Upper lobe of left lung (tissue), 4 donors: ENCODE data around the gene TBX15.

ENCODE experiments used
- CTCF ChIP-seq, 6 experiments: fragments of 450-650 bp in 4 of 6; fragments of 200-600 bp in 2 of 6; sonication (generic) in 2 of 6; IDR thresholded peaks; one replicate each; pipeline ENCODE4 v1.5.1; 2016 to 2019; ENCODE audit warnings: antibody characterized with exemption in 6 of 6
- EP300 ChIP-seq, 4 donors: sonication (generic); formaldehyde crosslinking; IDR thresholded peaks; one replicate each; pipeline ENCODE4 v1.5.1; 2017; ENCODE audit warnings: antibody characterized with exemption in 4 of 4, control low read depth in 2 of 4
- POLR2A ChIP-seq, 4 donors: fragments of 450-650 bp; IDR thresholded peaks; one replicate each; pipeline ENCODE4 v1.5.1; 2016 to 2017; ENCODE audit warnings: antibody characterized with exemption in 4 of 4, mild to moderate bottlenecking in 2 of 4
- POLR2AphosphoS5 ChIP-seq, 2 donors: sonication (generic); formaldehyde crosslinking; IDR thresholded peaks; one replicate each; pipeline ENCODE4 v1.5.1; 2017; ENCODE audit warnings: antibody characterized with exemption in 2 of 2

GRCh38 chr1:119000371-119001180, 12.4 kb upstream of the TBX15 start:
- TF ChIP-seq CTCF (IDR thresholded peaks at IDR 0.05), result no peak
- no peak for TF ChIP-seq POLR2AphosphoS5 (IDR thresholded peaks at IDR 0.05)
- no peak for TF ChIP-seq EP300 (IDR thresholded peaks at IDR 0.05)
- no peak for TF ChIP-seq POLR2A (IDR thresholded peaks at IDR 0.05)
